Thyroid gland (tissue), 4 donors: ENCODE data around the gene PNMA5. TPM values are rescaled to one million over a fixed set of nuclear protein-coding genes. Genes with fewer than 3 reads are reported as not detected.
"Not testable (repeated sequence)": the region's sequence is repeated elsewhere in the genome, so short reads cannot be mapped to it uniquely, and the experiment has no call there.

Experiments
- DNase-seq, 2 donors: peaks; one replicate each; pipeline ENCODE4 v3.0.0-alpha.2; 2019
- H3K27ac ChIP-seq, 3 donors: fragments of 200-600 bp; sonication (generic); 1 replicate in 2 of 3; 2 replicates in 1 of 3; pipeline ENCODE4 v1.5.1; 2016 to 2019; ENCODE audit warnings: mild to moderate bottlenecking in 1 of 3, moderate library complexity in 1 of 3
- H3K27me3 ChIP-seq: fragments of 200-600 bp; sonication (generic); one replicate; pipeline ENCODE4 v1.5.1; 2019
- H3K36me3 ChIP-seq, 2 donors: fragments of 200-600 bp; sonication (generic); one replicate each; pipeline ENCODE4 v1.5.1; 2016 to 2019
- H3K4me1 ChIP-seq, 2 donors: fragments of 200-600 bp; sonication (generic); one replicate each; pipeline ENCODE4 v1.5.1; 2017 to 2019
- H3K4me3 ChIP-seq, 3 donors: fragments of 200-600 bp; sonication (generic); replicated peaks in 1 of 3; 1 replicate in 2 of 3; 2 replicates in 1 of 3; pipeline ENCODE4 v1.5.1; 2016; ENCODE audit warnings: mild to moderate bottlenecking in 1 of 3
- H3K9me3 ChIP-seq: fragments of 200-600 bp; sonication (generic); one replicate; pipeline ENCODE4 v1.5.1; 2017
- CTCF ChIP-seq, 6 experiments: fragments of 200-600 bp in 3 of 6; fragments of 450-650 bp in 3 of 6; sonication (generic) in 3 of 6; IDR thresholded peaks; one replicate each; pipeline ENCODE4 v1.5.1; 2016 to 2019; ENCODE audit warnings: antibody characterized with exemption in 6 of 6, mild to moderate bottlenecking in 2 of 6, inconsistent platforms in 1 of 6, moderate library complexity in 1 of 6
- POLR2A ChIP-seq, 2 donors: fragments of 450-650 bp; IDR thresholded peaks; one replicate each; pipeline ENCODE4 v1.6.1; 2017; ENCODE audit warnings: antibody characterized with exemption in 2 of 2, mild to moderate bottlenecking in 2 of 2, moderate library complexity in 1 of 2
- WGBS, 2 donors: methylation state at CpG; one replicate each; pipeline ENCODE4 v1.1.5; 2017; 5-methylcytosine and 5-hydroxymethylcytosine counted together
- intact Hi-C: fragments of 100-400 bp; cut with DNase I; formaldehyde crosslinking; loops from one replicate; pipeline ENCODE4 v1.15.1; 2023
- total RNA-seq, 4 donors: library from RNA; depleted of rRNA; stranded (reverse); fragments of >200 nt; gene quantifications; one replicate each; pipeline ENCODE4 v1.2.3, GENCODE V29; 2016

PNMA5 gene
- total RNA-seq = not detected

GRCh38 chrX:152993933-152994332 lies at the start of gene PNMA5:
TSS of gene PNMA5 (minus strand) at chrX:152994116. CDS start at chrX:152991598, 2,518 bp downstream.
- TF ChIP-seq CTCF (IDR thresholded peaks at IDR 0.05) (no peak), POLR2A (IDR thresholded peaks at IDR 0.05) (no peak)
- no peaks in the 10 kb centered on the region for H3K27me3 ChIP-seq
- no peaks in the 10 kb centered on the region for H3K4me1 ChIP-seq
- DNase-seq = no peak
- intact Hi-C loops = no loop called here
- H3K36me3 ChIP-seq = no peaks in the 10 kb centered on the region
- no peak within 1 kb of the TSS for H3K4me3 ChIP-seq
- no peak within 1 kb of the TSS for H3K27ac ChIP-seq
- WGBS, 2 donors = no CpG with 5 or more reads among the region's 31 CpGs
- H3K9me3 ChIP-seq = no peaks in the 10 kb centered on the region

DNA sequence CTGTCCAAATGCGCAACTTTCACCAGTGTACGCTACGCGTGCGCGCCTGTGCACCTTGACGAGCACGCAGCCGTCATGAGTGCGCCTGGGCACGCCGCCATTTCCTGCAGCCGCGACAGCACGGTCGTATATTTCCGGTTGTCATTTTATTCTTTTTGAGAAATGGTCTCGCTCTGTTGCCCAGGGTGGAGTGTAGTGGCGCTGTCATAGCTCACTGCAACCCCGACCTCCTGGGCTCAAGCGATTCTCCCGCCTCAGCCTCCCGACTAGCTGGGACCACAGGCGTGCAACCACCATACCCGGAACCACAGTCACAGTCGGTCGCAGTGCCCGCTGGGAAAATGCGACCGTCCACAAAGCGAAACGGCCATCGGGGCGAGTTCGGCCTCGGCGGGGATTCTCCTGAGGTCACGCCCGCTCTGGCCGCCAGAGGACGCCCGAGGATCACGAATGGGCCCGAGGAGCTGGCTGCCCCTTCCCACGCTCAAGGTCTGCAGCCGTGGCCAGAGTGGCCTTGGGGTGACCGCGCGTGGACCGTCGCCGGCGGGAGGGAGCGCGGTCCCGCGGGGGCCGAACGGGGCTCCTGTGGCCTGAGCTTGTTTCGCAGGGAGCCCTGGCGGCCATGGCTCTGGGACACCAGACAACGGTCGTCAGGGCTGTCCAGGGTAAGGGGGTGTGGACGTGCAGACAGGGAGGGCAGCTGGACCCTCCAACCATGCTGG lies 38.6 kb upstream of the PNMA5 start:
- H3K27me3 ChIP-seq = no peaks in the 10 kb centered on the region
- TF ChIP-seq CTCF (IDR thresholded peaks at IDR 0.05) (peak; percentile 50 to 96 (median 80)), POLR2A (IDR thresholded peaks at IDR 0.05) (no peak)
- 52 to 80% methylated on average over 1 to 22 of the region's 64 CpGs for WGBS, 2 donors
- H3K4me3 ChIP-seq = no peak overlapping the region
- H3K27ac ChIP-seq = no peak overlapping the region
- peak; percentile 68 to 74 for DNase-seq
- no peaks in the 10 kb centered on the region for H3K4me1 ChIP-seq
- H3K9me3 ChIP-seq = no peaks in the 10 kb centered on the region
- no peaks in the 10 kb centered on the region for H3K36me3 ChIP-seq
- intact Hi-C loops = no loop called here

GRCh38 chrX:153030801-153031200 lies 36.9 kb upstream of the PNMA5 start:
- H3K27me3 ChIP-seq = no peaks in the 10 kb centered on the region
- H3K4me1 ChIP-seq = no peaks in the 10 kb centered on the region
- DNase-seq = no peak
- TF ChIP-seq POLR2A (IDR thresholded peaks at IDR 0.05) (no peak), CTCF (IDR thresholded peaks at IDR 0.05) (no peak)
- H3K4me3 ChIP-seq = no peak overlapping the region
- H3K27ac ChIP-seq = no peak overlapping the region
- intact Hi-C loops = no loop called here
- no peaks in the 10 kb centered on the region for H3K9me3 ChIP-seq
- no peaks in the 10 kb centered on the region for H3K36me3 ChIP-seq
- no CpG with 5 or more reads among the region's 12 CpGs for WGBS, 2 donors

GRCh38 chrX:153029875-153030274 lies 36.0 kb upstream of the PNMA5 start:
- no peaks in the 10 kb centered on the region for H3K4me1 ChIP-seq
- no peaks in the 10 kb centered on the region for H3K9me3 ChIP-seq
- no peak overlapping the region for H3K27ac ChIP-seq
- H3K36me3 ChIP-seq = no peaks in the 10 kb centered on the region
- no peak for DNase-seq
- intact Hi-C loops = no loop called here
- WGBS, 2 donors = 86% methylated on average over 2 of the region's 11 CpGs; no CpG with 5 or more reads in 1 of the 2 donors
- H3K27me3 ChIP-seq = no peaks in the 10 kb centered on the region
- no peak for TF ChIP-seq POLR2A (IDR thresholded peaks at IDR 0.05)
- no peak for TF ChIP-seq CTCF (IDR thresholded peaks at IDR 0.05)
- no peak overlapping the region for H3K4me3 ChIP-seq

DNA sequence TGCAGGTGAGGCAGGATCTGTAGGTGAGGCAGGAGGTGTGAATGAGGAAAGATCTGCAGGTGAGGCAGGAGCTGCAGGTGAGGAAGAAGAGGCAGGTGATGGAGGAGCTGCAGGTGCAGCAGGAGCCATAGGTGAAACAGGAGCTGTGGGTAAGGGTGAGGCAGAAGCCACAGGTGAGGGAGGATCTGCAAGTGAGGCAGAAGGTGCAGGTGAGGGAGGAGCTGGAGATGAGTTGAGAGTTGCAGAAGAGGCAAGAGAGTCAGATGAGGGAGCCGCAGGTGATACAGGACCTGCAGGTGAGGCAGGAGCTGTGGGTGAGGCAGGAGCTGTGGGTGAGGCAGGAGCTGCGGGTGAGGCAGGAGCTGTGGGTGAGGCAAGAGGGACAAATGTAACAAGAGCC lies 35.2 kb upstream of the PNMA5 start:
- 44 to 54% methylated on average over 2 of the region's 2 CpGs for WGBS, 2 donors
- intact Hi-C loops = no loop called here
- H3K4me1 ChIP-seq = no peaks in the 10 kb centered on the region
- H3K27me3 ChIP-seq = no peaks in the 10 kb centered on the region
- TF ChIP-seq CTCF (IDR thresholded peaks at IDR 0.05) = no peak
- TF ChIP-seq POLR2A (IDR thresholded peaks at IDR 0.05) = no peak
- no peaks in the 10 kb centered on the region for H3K9me3 ChIP-seq
- H3K36me3 ChIP-seq = no peaks in the 10 kb centered on the region
- DNase-seq = no peak
- H3K27ac ChIP-seq = no peak overlapping the region
- no peak overlapping the region for H3K4me3 ChIP-seq

- 80 to 100% methylated on average over 1 of the region's 11 CpGs for WGBS, 2 donors
- H3K9me3 ChIP-seq, H3K4me1 ChIP-seq, H3K27ac ChIP-seq, intact Hi-C loops, H3K27me3 ChIP-seq, H3K36me3 ChIP-seq, DNase-seq, H3K4me3 ChIP-seq: not testable (repeated sequence)
Observed at GRCh38 chrX:153028487-153028886, 34.6 kb upstream of the PNMA5 start.

- H3K27me3 ChIP-seq, H3K4me3 ChIP-seq, H3K36me3 ChIP-seq, H3K4me1 ChIP-seq, H3K27ac ChIP-seq, DNase-seq, H3K9me3 ChIP-seq, intact Hi-C loops: not testable (repeated sequence)
- WGBS, 2 donors = 52 to 57% methylated on average over 2 of the region's 2 CpGs
Observed at GRCh38 chrX:153026501-153026900, 32.6 kb upstream of the PNMA5 start.
